DMS53 (cell line): ENCODE results near the gene ERBB2.

ENCODE experiments used
- DNase-seq: peaks from one replicate; lab custom pipeline; 2025; lab: John Stamatoyannopoulos, UW

The ERBB2 gene

GRCh38 chr17:39665642-39666224 lies 34.1 kb upstream of the ERBB2 start:
- peak; percentile 72 for DNase-seq

GRCh38 chr17:39666231-39666600 lies 33.6 kb upstream of the ERBB2 start:
- DNase-seq, result no peak

- DNase-seq, result no peak
Observed at GRCh38 chr17:39666601-39667261, 33.1 kb upstream of the ERBB2 start.

GRCh38 chr17:39667262-39667944 lies 32.5 kb upstream of the ERBB2 start:
- DNase-seq, result peak; percentile 22

GRCh38 chr17:39667945-39668924 lies 31.6 kb upstream of the ERBB2 start, which contains the start of gene PNMT:
PNMT (plus strand) TSS chr17:39668453; CDS start chr17:39668476, 23 bp downstream.
- peak; percentile 81 for DNase-seq

GRCh38 chr17:39669897-39670735 lies 29.7 kb upstream of the ERBB2 start:
- no peak for DNase-seq

GRCh38 chr17:39670746-39671145 lies 29.1 kb upstream of the ERBB2 start:
- no peak for DNase-seq

- peak; percentile 69 for DNase-seq
Observed at GRCh38 chr17:39671651-39672521, 28.0 kb upstream of the ERBB2 start.

- no peak for DNase-seq
Observed at GRCh38 chr17:39672522-39673334, 27.1 kb upstream of the ERBB2 start.

- no peak for DNase-seq
Observed at GRCh38 chr17:39673335-39674081, 26.4 kb upstream of the ERBB2 start.

- no peak for DNase-seq
Observed at GRCh38 chr17:39674179-39674578, 25.7 kb upstream of the ERBB2 start.

- peak; percentile 13 for DNase-seq
Observed at GRCh38 chr17:39674702-39675389, 25.0 kb upstream of the ERBB2 start.

GRCh38 chr17:39675390-39676082 lies 24.3 kb upstream of the ERBB2 start:
- DNase-seq, result no peak

- peak; percentile 70 for DNase-seq
Observed at GRCh38 chr17:39676198-39676819, 23.6 kb upstream of the ERBB2 start.

- no peak for DNase-seq
Observed at GRCh38 chr17:39677072-39677471, 22.8 kb upstream of the ERBB2 start.

- DNase-seq, result peak; percentile 34
Observed at GRCh38 chr17:39677542-39678339, 22.1 kb upstream of the ERBB2 start.
